NCI-H1930 (cell line): Measurements from ENCODE around the gene BMPR1A.
"Not testable (repeated sequence)": the region's sequence is repeated elsewhere in the genome, so short reads cannot be mapped to it uniquely, and the experiment has no call there.

Source experiments
- DNase-seq, 2 experiments: peaks; one replicate each; lab custom pipeline; 2025; lab: John Stamatoyannopoulos, UW

Gene BMPR1A

GRCh38 chr10:86729677-86730076 is 26.7 kb upstream of the BMPR1A start:
- no peak for DNase-seq

- DNase-seq = no peak
Measured at GRCh38 chr10:86730227-86730626, 26.2 kb upstream of the BMPR1A start.

DNA sequence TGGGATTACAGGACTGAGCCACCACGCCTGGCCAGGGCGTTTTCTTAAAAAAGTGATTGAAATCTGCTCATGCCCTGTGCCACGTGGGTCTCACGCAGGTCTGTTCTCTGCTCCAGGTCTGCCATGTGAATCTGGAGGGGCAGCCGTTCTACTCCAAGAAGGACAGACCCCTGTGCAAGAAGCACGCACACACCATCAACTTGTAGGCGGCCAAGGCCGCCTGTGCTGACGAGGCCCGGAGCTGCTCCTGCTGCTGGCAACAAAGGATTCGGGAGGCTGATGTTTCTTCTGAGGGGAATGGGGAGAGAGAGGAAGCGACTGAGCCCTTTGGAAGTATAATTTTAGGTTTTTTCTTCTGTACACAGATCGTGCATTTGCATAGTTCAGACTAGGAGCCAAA is 23.6 kb upstream of the BMPR1A start:
- DNase-seq = no peak

- DNase-seq = no peak
Measured at GRCh38 chr10:86733260-86733671, 23.2 kb upstream of the BMPR1A start.

GRCh38 chr10:86734207-86734988 is 22.0 kb upstream of the BMPR1A start:
- DNase-seq = no peak

DNA sequence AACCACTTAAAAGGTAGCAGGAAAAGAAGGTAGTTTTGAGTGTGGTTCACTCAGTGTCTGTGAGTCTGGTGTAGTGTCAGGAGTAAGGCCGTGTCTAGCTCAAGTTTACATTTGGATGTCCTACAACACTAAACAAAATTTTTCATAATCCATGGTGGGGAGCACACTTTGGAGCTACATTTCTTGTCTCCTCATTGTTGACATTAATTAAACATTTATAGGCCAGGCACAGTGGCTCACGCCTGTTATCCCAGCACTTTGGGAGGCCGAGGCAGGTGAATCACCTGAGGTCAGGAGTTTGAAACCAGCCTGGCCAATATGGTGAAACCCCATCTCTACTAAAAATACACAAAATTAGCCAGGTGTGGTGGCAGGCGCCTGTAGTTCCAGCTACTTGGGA is 21.1 kb upstream of the BMPR1A start:
- DNase-seq = not testable (repeated sequence)

DNA sequence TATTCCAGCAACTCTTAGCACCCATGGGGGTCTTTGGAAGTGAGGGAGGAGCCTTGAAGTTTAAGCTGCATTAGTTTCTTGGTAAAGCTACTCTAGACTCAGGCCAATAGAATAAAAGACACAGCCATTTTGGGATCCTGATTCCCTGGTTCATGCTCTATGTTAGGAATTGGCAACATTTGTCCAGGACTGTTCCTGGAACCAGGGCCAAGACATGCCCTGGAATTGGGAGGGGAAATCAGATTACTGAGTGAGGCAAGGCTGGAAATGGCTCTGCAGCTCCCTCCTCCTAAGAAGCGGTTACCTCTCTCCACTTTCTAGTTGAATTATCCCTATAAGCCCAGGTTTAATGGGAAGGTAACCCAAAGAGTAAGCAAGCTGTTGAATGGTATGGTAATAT is 14.2 kb upstream of the BMPR1A start:
- no peak for DNase-seq

- no peak for DNase-seq
Measured at GRCh38 chr10:86744067-86744725, 12.2 kb upstream of the BMPR1A start.

- no peak for DNase-seq
Measured at GRCh38 chr10:86747796-86748581, 8.4 kb upstream of the BMPR1A start.

- no peak for DNase-seq
Measured at GRCh38 chr10:86749854-86750253, 6.6 kb upstream of the BMPR1A start.

DNA sequence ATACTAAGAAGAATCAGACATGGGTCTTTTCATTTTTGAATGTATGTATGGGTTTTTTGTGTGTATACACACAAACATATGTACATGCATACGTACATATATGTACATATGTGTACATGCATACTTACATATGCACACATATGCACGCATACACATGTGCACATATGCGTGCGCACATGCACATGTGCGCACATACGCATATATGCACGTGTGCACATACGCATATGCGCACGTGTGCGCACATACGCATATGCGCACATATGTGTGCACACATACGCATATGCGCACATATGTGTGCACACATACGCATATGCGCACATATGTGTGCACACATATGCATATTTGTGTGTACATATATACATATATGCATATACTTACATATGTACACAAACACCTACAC is 4.9 kb upstream of the BMPR1A start:
- no peak for DNase-seq

DNA sequence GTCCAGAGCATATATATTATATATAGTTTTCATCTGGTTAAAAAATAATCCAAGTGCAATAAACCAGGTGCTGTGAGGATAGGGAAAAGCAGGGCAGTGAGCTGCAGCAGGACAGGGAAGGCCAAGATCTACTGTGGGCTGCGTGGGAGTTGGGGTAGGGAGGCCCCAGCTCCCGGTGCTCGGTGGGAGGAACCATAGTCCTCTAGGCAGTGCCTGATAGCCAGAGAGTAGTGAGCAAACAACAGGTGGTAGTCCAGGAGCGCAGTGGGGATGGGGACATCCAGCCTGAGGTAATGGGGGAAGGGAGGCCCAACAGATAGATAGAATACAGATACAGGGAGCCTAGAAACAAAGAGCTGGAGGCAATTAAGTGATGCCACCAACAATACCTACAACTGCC is 4.1 kb upstream of the BMPR1A start:
- DNase-seq = no peak

DNA sequence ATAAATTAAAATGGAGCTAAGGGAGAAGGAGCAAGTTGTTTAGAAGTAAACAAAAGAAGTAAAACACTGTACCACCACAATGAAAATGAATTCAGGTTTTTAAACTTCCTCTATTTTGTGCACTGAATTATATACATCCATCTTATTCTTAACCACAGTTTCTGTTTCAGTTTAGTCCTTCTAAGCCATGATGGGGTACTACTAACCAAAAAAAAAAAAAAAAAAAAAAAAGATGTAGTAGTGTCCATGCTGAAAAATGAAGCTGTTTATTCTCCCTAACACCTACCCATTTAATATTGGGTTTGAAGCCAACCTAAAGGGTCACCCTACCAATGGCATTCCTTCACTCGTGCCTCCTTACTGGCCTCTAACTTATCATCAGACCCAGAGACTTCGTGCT is 3.4 kb upstream of the BMPR1A start:
- no peak for DNase-seq

- DNase-seq = no peak
Measured at GRCh38 chr10:86753638-86754434, 2.6 kb upstream of the BMPR1A start.

DNA sequence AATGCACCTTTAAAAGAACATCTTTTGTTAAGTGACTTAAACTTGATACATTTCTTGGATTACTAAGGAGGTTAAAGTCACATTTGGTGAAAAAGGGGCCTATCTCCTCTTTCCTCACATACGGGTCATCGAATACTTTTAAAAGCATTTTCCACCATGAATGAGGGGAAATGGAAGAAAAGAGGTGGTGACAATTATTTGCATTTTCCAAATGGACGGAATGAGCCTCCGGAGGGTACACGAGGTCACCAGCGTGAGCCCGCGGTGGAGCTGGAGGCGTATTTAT is 1.0 kb upstream of the BMPR1A start:
- DNase-seq = no peak

DNA sequence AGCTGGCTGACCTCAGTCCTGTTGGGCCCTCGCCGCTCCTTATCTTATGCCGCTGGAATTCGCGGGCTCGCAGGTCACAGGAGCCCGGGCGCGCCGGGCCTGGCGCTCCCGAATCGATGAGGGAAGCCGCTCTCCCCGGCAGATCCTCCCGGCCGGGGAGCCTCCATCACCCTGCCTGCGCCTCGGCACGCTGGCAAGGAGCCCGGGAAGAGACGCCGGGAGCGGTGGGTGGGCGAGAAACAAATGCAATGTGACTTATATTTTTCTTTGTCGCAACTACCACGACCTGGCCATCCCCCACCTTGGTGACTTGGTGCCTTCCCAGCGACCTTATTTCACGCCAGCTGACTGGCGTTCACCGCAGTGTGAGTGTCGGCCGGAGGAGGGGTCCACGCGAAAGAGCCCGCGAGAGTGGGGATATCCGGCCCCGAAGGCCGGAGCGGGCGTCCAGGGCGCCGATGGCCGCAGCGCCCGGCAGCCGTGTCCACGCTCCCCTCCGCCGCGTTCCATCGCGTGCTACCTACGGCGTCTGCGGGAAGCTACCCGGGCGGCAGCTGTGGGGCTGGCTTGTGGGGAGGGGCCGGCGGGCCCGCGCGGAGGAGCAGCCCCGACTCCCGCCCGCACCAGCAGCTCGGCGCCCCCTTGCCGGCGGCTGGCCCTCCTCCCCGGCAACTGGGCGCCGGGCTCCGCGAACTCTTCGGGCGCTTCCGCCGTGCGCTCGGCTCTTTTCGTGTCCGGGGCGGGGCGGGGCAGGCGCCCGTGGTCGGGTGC is 494 bp upstream of the BMPR1A start:
- peak; percentile 75 to 84 for DNase-seq

- no peak for DNase-seq
Measured at GRCh38 chr10:86757113-86757972, 924 bp downstream of the BMPR1A start.

- no peak for DNase-seq
Measured at GRCh38 chr10:86758189-86759072, 2.0 kb downstream of the BMPR1A start.

- DNase-seq = no peak
Measured at GRCh38 chr10:86759073-86759672, 2.8 kb downstream of the BMPR1A start.
